Activated CD8-positive, alpha-beta memory T cell treated with anti-CD3 and anti-CD28 coated beads, Interleukin-2, amount 10 ng/mL, durations not matched to agents 7 days and 5 days (primary cell): Measurements from ENCODE around the gene CLEC10A. TPM values are rescaled to one million over a fixed set of nuclear protein-coding genes. Genes with fewer than 3 reads are reported as not detected.

Experiments used
- ATAC-seq: fragments of 150-1000 bp; cut with Tn5 transposase; one replicate; pipeline ENCODE4 v1.10.0; 2021; ENCODE audit warnings: moderate library complexity
- CTCF ChIA-PET: fragments of 350-600 bp; sonication (Branson Sonifier 250); formaldehyde crosslinking; loops from one replicate; lab custom pipeline; 2021; ENCODE audit warnings: antibody characterized with exemption; lab: Charles Lee
- DNase-seq: peaks from one replicate; pipeline ENCODE4 v3.0.0-alpha.2; 2020
- H3K27ac Mint-ChIP-seq: one replicate; pipeline ENCODE4 v1.8.0; 2021; ENCODE audit warnings: mild to moderate bottlenecking, mixed read lengths
- H3K27me3 Mint-ChIP-seq: one replicate; pipeline ENCODE4 v1.8.0; 2021; ENCODE audit warnings: mixed read lengths
- H3K36me3 Mint-ChIP-seq: one replicate; pipeline ENCODE4 v1.8.0; 2021; ENCODE audit warnings: mild to moderate bottlenecking, mixed read lengths
- H3K4me1 Mint-ChIP-seq: one replicate; pipeline ENCODE4 v1.8.0; 2021; ENCODE audit warnings: mixed read lengths
- H3K4me3 Mint-ChIP-seq: one replicate; pipeline ENCODE4 v1.8.0; 2021; ENCODE audit warnings: mild to moderate bottlenecking, moderate library complexity, mixed read lengths
- H3K9me3 Mint-ChIP-seq: one replicate; pipeline ENCODE4 v1.8.0; 2022; ENCODE audit warnings: low read depth, mixed read lengths
- total RNA-seq, 2 experiments: library from RNA; stranded (reverse); gene quantifications; one replicate each; pipeline ENCODE4 v1.2.3, GENCODE V29; 2021

Gene CLEC10A
- total RNA-seq, 2 experiments from 2014 or later = not detected

DNA sequence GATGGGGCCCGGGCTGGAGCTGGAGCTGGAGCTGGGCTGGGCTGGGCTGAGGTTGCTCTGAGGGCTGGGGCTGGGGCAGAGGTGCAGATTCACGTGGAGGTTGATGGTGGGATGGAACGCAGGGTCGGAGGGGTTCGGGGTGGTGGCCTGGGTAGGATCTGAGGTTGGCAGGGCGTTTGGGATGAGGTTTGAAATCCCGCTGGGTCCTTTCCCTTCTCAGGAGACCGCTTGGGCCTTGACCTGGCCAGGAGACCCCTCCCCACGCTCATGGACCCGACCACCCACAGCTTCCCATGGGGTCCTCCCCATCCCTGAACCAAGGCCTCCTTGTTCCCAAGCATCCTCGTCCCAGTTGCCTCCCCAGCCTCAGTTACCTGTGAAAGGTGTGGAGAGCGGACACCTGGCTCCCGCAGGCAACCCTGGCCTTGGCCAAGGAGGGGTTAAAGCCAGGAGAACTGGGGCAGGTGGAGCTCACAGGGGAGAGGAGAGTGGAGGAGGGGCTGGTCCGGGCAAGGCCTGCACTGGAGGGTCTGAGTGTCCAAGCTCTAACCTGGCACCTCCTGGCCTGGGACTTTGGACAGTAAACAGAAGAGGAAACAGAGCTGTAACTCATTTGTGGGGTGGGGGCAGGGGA, 34.3 kb upstream of the CLEC10A start, which contains the start of gene ASGR2:
TSS of gene ASGR2 (minus strand) at position 582 of the 634 bp plus-strand sequence. CDS start 582 bp downstream, outside the sequence.
- no peak within 1 kb of the TSS for H3K27ac Mint-ChIP-seq
- CTCF ChIA-PET = interaction anchor here (1.1 to 2.3 kb wide), 2 partner anchors 19 to 22 kb away, joined by 3 to 7 read pairs; no protein-coding TSS in a partner anchor
- H3K9me3 Mint-ChIP-seq = no peaks in the 10 kb centered on the region
- H3K36me3 Mint-ChIP-seq = no peaks in the 10 kb centered on the region
- peaks cover 3% of the 10 kb centered on the region for H3K27me3 Mint-ChIP-seq
- no peak within 1 kb of the TSS for H3K4me3 Mint-ChIP-seq
- no peak for DNase-seq
- H3K4me1 Mint-ChIP-seq = peaks cover 13% of the 10 kb centered on the region
- ATAC-seq = no peak

DNA sequence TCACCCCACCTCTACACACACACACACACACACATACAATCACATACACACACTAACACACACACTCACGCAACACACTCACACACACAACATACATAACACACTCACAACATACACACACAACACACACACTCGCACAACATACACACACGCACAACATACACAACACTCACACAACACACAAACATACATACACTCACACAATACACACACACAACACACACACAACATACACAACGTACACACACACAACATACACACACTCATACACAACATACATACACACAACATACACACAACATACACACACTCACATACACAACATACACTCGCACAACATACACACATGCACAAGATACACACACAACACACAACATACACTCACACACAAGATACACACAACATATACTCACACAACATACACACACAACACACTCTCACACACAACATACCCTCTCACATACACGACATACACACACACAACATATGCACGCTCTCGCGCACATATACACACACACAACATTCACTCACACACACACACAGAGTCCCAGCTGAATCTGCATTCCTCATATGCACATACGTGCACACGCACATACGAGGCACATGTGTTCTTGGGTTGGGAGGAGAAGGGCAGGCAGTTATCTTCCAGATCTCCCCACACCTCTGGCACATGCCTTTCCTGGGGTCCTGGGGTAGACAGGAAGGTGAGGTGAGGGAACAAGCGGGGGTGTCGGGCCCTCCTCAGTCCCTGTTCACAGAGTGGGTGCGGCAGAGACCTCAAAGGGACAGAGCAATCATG, 33.4 kb upstream of the CLEC10A start:
- H3K4me3 Mint-ChIP-seq = no peak overlapping the region
- ATAC-seq (no peak), DNase-seq (no peak)
- H3K36me3 Mint-ChIP-seq = no peaks in the 10 kb centered on the region
- H3K9me3 Mint-ChIP-seq = no peaks in the 10 kb centered on the region
- peaks cover 3% of the 10 kb centered on the region for H3K27me3 Mint-ChIP-seq
- CTCF ChIA-PET = interaction anchor here (2.3 kb wide), 1 partner anchor 23 kb away, joined by 7 read pairs; no protein-coding TSS in a partner anchor
- peaks cover 15% of the 10 kb centered on the region for H3K4me1 Mint-ChIP-seq
- H3K27ac Mint-ChIP-seq = no peak overlapping the region

DNA sequence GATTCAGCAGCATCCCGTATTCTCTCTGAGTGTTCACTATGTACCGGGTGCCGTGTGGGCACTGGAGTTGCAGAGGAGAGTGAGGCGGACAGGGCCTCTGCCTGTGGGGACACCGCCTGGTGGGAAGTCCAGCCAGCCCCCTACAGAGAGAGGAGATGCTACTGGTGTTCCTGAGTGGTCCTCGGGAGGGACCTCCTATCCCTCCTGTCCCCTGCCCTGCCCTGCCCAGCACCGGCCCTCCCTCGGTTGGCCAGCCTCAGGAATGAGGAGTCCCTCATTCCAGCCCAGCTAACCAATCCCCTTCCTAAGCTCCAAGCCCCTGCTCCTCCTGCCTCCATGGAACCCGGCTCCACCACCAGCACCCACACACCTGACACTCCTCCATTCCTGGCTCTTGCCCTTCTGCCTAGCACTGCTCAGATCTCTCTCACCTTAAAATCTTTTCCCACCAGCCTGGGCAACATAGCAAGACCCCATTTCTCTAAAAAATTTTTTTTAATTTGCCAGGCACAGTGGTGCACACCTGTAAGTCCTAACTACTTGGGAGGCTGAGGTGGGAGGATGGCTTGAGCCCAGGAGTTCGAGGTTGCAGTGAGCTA, 32.6 kb upstream of the CLEC10A start:
- Mint-ChIP-seq H3K27ac (no peak overlapping the region), H3K9me3 (no peaks in the 10 kb centered on the region), H3K4me3 (no peak overlapping the region), H3K4me1 (peaks cover 15% of the 10 kb centered on the region), H3K36me3 (no peaks in the 10 kb centered on the region), H3K27me3 (no peaks in the 10 kb centered on the region)
- CTCF ChIA-PET = interaction anchor here (1.0 kb wide), 1 partner anchor 60 kb away, joined by 4 read pairs; no protein-coding TSS in a partner anchor
- DNase-seq (no peak), ATAC-seq (peak; percentile 27)

DNA sequence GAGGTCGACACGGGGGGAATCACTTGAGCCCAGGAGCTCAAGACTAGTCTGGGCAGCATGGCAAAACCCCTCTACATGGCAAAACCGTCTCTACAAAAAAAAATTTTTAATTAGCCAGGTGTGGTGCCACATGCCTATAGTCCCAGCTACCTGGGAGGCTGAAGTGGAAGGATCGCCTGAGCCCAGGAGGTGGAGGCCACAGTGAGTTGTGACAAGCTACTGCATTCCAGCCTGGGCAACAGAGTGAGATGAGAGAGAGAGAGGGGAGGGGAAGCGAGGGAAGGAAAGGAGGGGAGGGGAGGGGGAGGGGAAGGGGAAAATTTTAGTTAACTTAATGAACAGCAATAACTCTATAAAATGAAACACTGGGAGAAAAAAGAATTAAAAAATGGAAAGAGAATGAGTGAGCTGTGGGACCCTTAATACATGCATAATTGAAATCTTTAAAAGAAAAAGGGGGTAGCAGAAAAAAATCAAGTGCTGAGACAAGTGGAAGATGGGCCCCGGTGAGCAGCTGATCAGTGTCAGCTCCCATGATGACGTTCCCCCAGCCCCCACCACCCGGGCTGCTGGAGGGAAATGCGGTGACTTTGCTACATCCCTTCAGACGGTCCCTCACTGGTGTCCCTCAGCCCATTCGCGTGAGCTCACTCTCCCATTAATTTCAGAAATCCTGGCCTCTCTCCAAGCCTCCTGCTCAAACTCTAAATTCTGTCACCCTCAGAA, 31.9 kb upstream of the CLEC10A start:
- CTCF ChIA-PET = interaction anchor here (0.6 to 1.0 kb wide), 2 partner anchors 60 to 64 kb away, joined by 4 read pairs; no protein-coding TSS in a partner anchor
- Mint-ChIP-seq H3K9me3 (no peaks in the 10 kb centered on the region), H3K4me3 (no peak overlapping the region), H3K27ac (no peak overlapping the region), H3K27me3 (no peaks in the 10 kb centered on the region), H3K36me3 (no peaks in the 10 kb centered on the region), H3K4me1 (peaks cover 15% of the 10 kb centered on the region)
- ATAC-seq = no peak
- DNase-seq = no peak

DNA sequence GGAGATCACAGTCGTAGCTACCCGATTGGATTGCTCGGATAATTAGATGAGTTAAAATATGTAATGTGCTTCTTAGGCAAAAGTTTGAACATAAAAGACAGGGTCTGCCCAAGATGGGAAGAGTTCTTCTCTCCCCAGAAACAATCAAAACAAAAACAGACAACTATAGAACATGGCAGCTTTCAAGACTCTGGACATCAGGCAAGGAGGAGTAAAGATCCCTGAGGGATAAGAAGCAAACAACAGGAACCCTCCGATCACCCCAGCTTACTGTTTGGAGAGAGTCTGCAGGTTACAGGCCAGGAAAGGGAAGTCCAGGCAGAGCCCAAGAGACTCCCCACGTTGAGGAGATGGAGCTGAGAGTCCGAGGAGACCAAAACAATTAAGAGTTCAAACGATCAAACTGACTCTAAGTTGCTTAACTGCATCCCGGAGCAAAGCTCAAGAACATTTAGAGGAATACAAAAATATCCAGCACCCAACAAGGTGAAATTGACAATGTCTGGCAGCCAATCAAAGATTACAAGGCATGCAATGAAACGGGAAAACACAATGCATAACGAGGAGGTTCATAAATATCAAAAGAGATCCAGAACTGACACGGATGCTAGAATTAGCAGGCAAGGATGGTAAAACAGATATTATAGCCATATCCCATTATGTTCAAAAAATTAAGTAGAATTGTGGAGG, 30.7 kb upstream of the CLEC10A start:
- H3K9me3 Mint-ChIP-seq = no peaks in the 10 kb centered on the region
- no peak overlapping the region for H3K4me3 Mint-ChIP-seq
- CTCF ChIA-PET = interaction anchor here (1.8 kb wide), 1 partner anchor 58 kb away, joined by 4 read pairs; no protein-coding TSS in a partner anchor
- DNase-seq (no peak), ATAC-seq (no peak)
- H3K27ac Mint-ChIP-seq = no peak overlapping the region
- H3K4me1 Mint-ChIP-seq = peaks cover 15% of the 10 kb centered on the region
- H3K36me3 Mint-ChIP-seq = no peaks in the 10 kb centered on the region
- H3K27me3 Mint-ChIP-seq = no peaks in the 10 kb centered on the region

DNA sequence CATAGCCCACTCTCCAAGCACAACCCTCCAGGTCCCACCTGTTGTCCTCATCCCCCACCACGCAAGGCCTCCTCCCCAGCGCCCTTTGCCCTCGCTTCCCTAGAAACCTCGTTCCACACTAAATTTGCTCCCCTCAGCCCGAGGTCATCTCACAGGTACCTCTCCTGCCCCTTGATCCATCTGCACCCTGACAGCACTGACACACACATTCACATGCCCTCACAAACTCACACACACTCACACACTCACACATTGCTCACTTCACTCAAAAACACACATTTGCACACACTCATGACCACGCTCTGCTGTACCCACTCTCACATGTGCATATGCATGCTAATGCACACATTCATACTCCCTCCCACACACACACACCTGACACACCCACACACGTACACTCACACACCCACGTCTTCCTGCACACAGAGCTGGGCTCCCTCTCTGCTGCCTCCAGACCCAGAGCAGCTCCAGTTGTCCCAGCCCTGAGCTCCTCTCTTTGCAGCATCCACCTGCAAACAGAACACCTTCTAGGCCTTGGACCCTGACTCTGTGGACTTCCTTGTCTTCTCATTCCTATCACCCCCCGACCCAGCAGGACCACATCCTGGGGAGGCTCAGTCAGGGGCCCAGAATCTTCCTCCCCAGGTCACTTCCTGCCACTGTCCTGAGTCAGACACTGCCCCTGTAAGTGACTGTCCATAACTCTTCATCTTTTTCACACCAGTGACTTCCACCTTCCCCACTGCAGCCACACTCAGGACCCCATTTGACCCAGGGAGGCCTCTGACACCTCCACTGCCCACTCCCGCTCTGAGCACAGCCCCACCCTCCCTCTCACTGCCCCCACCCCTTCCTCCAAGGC, 29.6 kb upstream of the CLEC10A start:
- Mint-ChIP-seq H3K36me3 (no peaks in the 10 kb centered on the region), H3K4me1 (peaks cover 12% of the 10 kb centered on the region), H3K4me3 (no peak overlapping the region), H3K27ac (no peak overlapping the region), H3K9me3 (no peaks in the 10 kb centered on the region), H3K27me3 (no peaks in the 10 kb centered on the region)
- CTCF ChIA-PET = interaction anchor here (1.8 kb wide), 1 partner anchor 57 kb away, joined by 4 read pairs; no protein-coding TSS in a partner anchor
- ATAC-seq (no peak), DNase-seq (no peak)

DNA sequence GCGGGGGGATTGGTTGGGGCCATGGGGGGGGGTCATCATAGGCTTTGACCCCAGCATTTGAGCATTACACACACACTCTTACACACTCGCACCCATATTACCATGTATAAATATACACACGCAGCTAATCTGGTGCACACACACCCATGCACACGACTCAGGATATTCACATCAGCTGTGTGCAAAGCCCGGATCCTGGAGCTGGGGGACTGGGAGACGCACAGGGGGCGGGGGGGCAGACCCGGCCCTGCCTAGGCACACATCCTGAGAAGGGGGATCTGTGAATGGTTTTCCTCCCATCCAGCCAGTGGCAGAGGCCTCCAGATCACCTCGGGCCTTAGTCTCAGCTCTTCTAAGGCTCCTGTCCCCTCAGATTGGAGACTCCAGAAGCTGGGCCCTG, 28.9 kb upstream of the CLEC10A start:
- DNase-seq = no peak
- peaks cover 12% of the 10 kb centered on the region for H3K4me1 Mint-ChIP-seq
- ATAC-seq = no peak
- no peaks in the 10 kb centered on the region for H3K9me3 Mint-ChIP-seq
- H3K4me3 Mint-ChIP-seq = no peak overlapping the region
- no peaks in the 10 kb centered on the region for H3K36me3 Mint-ChIP-seq
- H3K27ac Mint-ChIP-seq = no peak overlapping the region
- no peaks in the 10 kb centered on the region for H3K27me3 Mint-ChIP-seq
- CTCF ChIA-PET = no interaction called here

DNA sequence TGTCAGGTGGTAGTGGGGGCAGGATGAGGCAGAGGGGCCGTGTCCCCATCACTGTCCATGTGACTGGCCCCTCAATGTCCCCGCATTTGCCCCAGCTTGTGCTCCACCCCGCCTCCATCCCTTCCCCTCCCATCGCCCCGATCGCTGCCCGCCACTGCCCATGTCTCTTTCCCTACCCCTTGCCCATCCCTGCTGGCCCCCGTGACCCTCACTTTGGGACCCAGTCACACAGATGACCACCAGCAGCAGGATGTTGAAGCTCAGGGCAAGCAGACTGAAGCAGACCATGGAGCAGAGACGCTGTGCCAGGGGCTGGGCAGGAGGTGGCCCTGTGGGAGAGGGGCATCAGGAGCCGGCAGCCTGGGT, 28.5 kb upstream of the CLEC10A start:
- CTCF ChIA-PET = no interaction called here
- peaks cover 12% of the 10 kb centered on the region for H3K4me1 Mint-ChIP-seq
- ATAC-seq (no peak), DNase-seq (no peak)
- H3K27me3 Mint-ChIP-seq = peaks cover under 1% of the 10 kb centered on the region
- no peaks in the 10 kb centered on the region for H3K9me3 Mint-ChIP-seq
- H3K4me3 Mint-ChIP-seq = no peak overlapping the region
- H3K36me3 Mint-ChIP-seq = no peaks in the 10 kb centered on the region
- no peak overlapping the region for H3K27ac Mint-ChIP-seq

DNA sequence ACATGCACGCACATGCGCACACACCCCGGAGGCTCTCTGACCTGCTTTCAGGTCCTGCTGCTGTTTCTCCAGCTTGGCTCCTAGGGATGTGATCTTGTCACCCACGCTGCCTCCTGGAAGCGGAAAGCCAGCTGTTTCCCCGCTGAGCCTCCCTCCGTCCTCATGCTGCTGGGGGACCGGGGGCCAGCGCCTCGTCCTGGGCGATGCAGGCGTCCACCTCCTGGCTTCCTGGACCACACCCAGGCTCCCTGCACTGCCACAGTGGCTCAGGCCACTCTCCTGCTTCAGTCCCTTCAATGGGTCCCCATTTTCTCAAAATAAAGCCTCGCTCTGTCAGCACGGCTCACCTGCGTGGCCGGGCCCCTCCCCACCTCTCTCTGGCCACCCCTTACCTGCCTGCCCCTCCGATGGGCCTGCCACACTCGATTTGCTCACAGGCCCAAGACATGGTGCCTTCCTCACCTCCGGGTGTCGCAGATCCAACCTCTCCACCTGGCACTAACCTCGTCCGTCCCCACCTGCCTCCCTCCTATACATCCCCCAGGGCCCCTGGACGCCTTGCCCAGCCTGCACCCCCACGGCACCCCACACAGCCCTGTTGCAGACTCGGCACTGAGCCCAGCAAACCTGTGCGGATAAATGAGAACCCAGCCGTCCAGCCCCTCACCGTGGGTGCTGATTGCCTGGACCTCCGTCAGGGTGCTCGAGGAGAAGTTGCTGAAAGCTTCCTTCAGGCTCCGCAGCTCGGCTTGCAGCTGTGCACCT, 27.9 kb upstream of the CLEC10A start:
- H3K27me3 Mint-ChIP-seq = peaks cover 5% of the 10 kb centered on the region
- no peak overlapping the region for H3K4me3 Mint-ChIP-seq

DNA sequence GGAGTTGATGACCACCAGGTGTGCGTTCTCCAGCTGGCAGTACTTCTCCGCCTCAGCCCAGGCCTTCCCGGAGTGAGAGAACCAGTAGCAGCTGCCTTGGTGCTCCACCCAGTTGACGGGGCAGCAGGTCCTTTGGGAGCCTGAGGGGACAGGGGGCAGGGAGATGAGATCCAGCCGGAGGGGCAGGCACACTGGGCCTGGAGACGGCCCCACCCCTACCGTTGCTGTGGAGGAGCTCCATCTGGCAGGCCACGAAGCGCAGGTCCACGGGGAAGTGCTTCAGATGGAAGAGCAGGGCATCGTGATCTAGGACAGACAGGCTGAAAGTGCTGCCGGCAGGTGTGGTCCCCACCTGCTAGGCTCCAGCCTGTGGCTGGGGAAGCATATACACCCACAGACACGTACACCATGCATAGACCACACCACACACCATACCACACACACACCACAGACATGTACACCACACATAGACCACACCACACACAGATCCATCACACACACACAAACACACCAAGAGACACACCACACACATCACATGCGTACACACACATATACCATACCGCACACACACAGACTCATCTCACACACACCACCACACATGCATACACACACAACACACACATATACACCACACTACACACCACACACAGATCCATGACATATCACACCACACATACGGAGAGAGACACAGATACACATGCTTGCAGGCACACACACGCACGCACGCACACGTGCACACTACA, 27.1 kb upstream of the CLEC10A start:
- DNase-seq (no peak), ATAC-seq (no peak)
- CTCF ChIA-PET = no interaction called here
- peaks cover 5% of the 10 kb centered on the region for H3K27me3 Mint-ChIP-seq
- no peaks in the 10 kb centered on the region for H3K36me3 Mint-ChIP-seq
- no peak overlapping the region for H3K4me3 Mint-ChIP-seq
- peaks cover 12% of the 10 kb centered on the region for H3K4me1 Mint-ChIP-seq
- H3K27ac Mint-ChIP-seq = no peak overlapping the region
- no peaks in the 10 kb centered on the region for H3K9me3 Mint-ChIP-seq

More for the DNA sequence above, 27.9 kb upstream of the CLEC10A start:
- no peak overlapping the region for H3K27ac Mint-ChIP-seq
- CTCF ChIA-PET = no interaction called here
- no peaks in the 10 kb centered on the region for H3K36me3 Mint-ChIP-seq
- DNase-seq = no peak
- H3K9me3 Mint-ChIP-seq = no peaks in the 10 kb centered on the region
- no peak for ATAC-seq
- H3K4me1 Mint-ChIP-seq = peaks cover 12% of the 10 kb centered on the region

DNA sequence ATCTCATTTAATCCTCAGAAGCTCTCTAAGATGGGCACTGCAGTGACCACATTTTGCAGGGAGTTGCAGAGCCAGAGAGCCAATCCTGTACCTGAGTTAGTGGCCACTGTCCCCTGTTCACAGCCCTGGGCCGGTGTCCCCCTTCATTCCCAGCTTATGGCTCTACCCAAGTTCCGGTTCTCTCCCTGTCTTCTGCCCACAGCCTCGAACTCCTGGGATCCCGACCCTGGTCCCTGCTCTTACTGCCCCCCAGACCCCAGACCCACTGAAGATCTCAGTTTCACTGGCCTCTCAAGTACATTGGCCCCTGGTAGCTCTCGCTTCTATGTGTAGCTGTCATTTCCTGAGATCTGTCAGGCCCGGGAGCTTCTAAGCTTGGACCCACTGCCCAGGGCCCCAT, 22.4 kb upstream of the CLEC10A start:
- no peak overlapping the region for H3K27ac Mint-ChIP-seq
- no peak overlapping the region for H3K4me3 Mint-ChIP-seq
- CTCF ChIA-PET = interaction anchor here (0.6 kb wide), 1 partner anchor 32 kb away, joined by 3 read pairs; no protein-coding TSS in a partner anchor
- H3K36me3 Mint-ChIP-seq = no peaks in the 10 kb centered on the region
- ATAC-seq (no peak), DNase-seq (no peak)
- no peaks in the 10 kb centered on the region for H3K4me1 Mint-ChIP-seq
- H3K27me3 Mint-ChIP-seq = peaks cover 7% of the 10 kb centered on the region
- H3K9me3 Mint-ChIP-seq = no peaks in the 10 kb centered on the region
